ENCODE data around the gene KLHL30.

GRCh38 chr2:238176613-238177012, 38.1 kb downstream of the KLHL30 start:
- TF ChIP-seq POLR2A (IDR thresholded peaks at IDR 0.05): no peak
- TF ChIP-seq, protein P1, sequence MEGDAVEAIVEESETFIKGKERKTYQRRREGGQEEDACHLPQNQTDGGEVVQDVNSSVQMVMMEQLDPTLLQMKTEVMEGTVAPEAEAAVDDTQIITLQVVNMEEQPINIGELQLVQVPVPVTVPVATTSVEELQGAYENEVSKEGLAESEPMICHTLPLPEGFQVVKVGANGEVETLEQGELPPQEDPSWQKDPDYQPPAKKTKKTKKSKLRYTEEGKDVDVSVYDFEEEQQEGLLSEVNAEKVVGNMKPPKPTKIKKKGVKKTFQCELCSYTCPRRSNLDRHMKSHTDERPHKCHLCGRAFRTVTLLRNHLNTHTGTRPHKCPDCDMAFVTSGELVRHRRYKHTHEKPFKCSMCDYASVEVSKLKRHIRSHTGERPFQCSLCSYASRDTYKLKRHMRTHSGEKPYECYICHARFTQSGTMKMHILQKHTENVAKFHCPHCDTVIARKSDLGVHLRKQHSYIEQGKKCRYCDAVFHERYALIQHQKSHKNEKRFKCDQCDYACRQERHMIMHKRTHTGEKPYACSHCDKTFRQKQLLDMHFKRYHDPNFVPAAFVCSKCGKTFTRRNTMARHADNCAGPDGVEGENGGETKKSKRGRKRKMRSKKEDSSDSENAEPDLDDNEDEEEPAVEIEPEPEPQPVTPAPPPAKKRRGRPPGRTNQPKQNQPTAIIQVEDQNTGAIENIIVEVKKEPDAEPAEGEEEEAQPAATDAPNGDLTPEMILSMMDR (IDR thresholded peaks at IDR 0.05): no peak

Data from esophagus squamous epithelium (tissue), 4 donors.